GM12878 (cell line): Measurements from ENCODE around the gene LIN37. TPM values are rescaled to one million over a fixed set of nuclear protein-coding genes. Genes with fewer than 3 reads are reported as not detected.
A peak's percentile ranks its signal among the peaks of the same experiment; 100 is the strongest.

Experiments
- ASH2L ChIP-seq: fragments of 300-600, 200-600 bp; sonication (generic); IDR thresholded peaks from 2 replicates; pipeline ENCODE4 v1.6.1; 2017; ENCODE audit warnings: low read depth, mild to moderate bottlenecking, borderline replicate concordance
- ATF2 ChIP-seq: IDR thresholded peaks from 2 replicates; pipeline ENCODE4 v1.6.1; 2012; ENCODE audit warnings: low read length, inconsistent platforms
- BCL3 ChIP-seq: IDR thresholded peaks from 2 replicates; pipeline ENCODE4 v1.6.1; 2011; ENCODE audit warnings: borderline replicate concordance, low read depth, mild to moderate bottlenecking, moderate library complexity, low read length; ENCODE audit not compliant: insufficient read depth, poor library complexity, severe bottlenecking
- CHD1 ChIP-seq: IDR thresholded peaks from 2 replicates; pipeline ENCODE4 v1.6.1; 2012; ENCODE audit warnings: low read depth, low read length, improper control_type of control experiment
- CTCF ChIP-seq, 3 experiments: IDR thresholded peaks in 2 of 3; conservative IDR thresholded peaks in 1 of 3; 2 replicates each; pipeline ENCODE4 v1.5.1; 2011; ENCODE audit warnings: low read depth in 3 of 3, low read length in 3 of 3, mild to moderate bottlenecking in 3 of 3, control low read depth in 2 of 3, moderate library complexity in 2 of 3, inconsistent platforms in 1 of 3, mixed read lengths in 1 of 3; ENCODE audit not compliant: control insufficient read depth in 2 of 3, insufficient read depth in 1 of 3; ENCODE audit errors: extremely low read depth in 1 of 3
- DPF2 ChIP-seq: fragments of 450-650 bp; IDR thresholded peaks from 2 replicates; pipeline ENCODE4 v1.6.1; 2017; ENCODE audit warnings: mild to moderate bottlenecking
- HDGF ChIP-seq: fragments of 450-650 bp; IDR thresholded peaks from 2 replicates; pipeline ENCODE4 v1.6.1; 2016; ENCODE audit warnings: antibody characterized with exemption
- IKZF2 ChIP-seq, 2 experiments: fragments of 450-650 bp; IDR thresholded peaks; 2 replicates each; pipeline ENCODE4 v1.6.1; 2017; ENCODE audit warnings: mild to moderate bottlenecking in 2 of 2, moderate library complexity in 2 of 2
- IRF3 ChIP-seq: fragments of 450-650 bp; IDR thresholded peaks from 2 replicates; pipeline ENCODE4 v1.6.1; 2014; ENCODE audit warnings: mild to moderate bottlenecking
- JUNB ChIP-seq: IDR thresholded peaks from 2 replicates; pipeline ENCODE4 v1.6.1; 2016; ENCODE audit warnings: antibody characterized with exemption, mild to moderate bottlenecking
- MAX ChIP-seq: IDR thresholded peaks from 2 replicates; pipeline ENCODE4 v1.6.1; 2012; ENCODE audit warnings: low read depth, low read length, improper control_type of control experiment
- MTA3 ChIP-seq: IDR thresholded peaks from 2 replicates; pipeline ENCODE4 v1.6.1; 2012; ENCODE audit warnings: low read length, inconsistent platforms, borderline replicate concordance
- MYB ChIP-seq: fragments of 150-350 bp; IDR thresholded peaks from 2 replicates; pipeline ENCODE4 v1.6.1; 2014; ENCODE audit warnings: mild to moderate bottlenecking, low read depth, low read length, borderline replicate concordance
- NKRF ChIP-seq: fragments of 450-650 bp; conservative IDR thresholded peaks from 2 replicates; pipeline ENCODE4 v1.6.1; 2017; ENCODE audit warnings: mild to moderate bottlenecking, moderate library complexity
- NR2C1 ChIP-seq: fragments of 450-650 bp; IDR thresholded peaks from 2 replicates; pipeline ENCODE4 v1.6.1; 2017; ENCODE audit warnings: antibody characterized with exemption, mild to moderate bottlenecking, moderate library complexity
- PAX5 ChIP-seq: IDR thresholded peaks from 2 replicates; pipeline ENCODE4 v1.6.1; 2011; ENCODE audit warnings: low read depth, low read length, borderline replicate concordance
- POLR2AphosphoS5 ChIP-seq: IDR thresholded peaks from 2 replicates; pipeline ENCODE4 v1.6.1; 2011; ENCODE audit warnings: mild to moderate bottlenecking, low read length, inconsistent platforms
- RFX5 ChIP-seq: IDR thresholded peaks from 2 replicates; pipeline ENCODE4 v1.6.1; 2011; ENCODE audit warnings: low read depth, low read length, improper control_type of control experiment
- SPI1 ChIP-seq: IDR thresholded peaks from 2 replicates; pipeline ENCODE4 v1.6.1; 2011; ENCODE audit warnings: low read depth, mild to moderate bottlenecking, low read length, moderate library complexity, borderline replicate concordance; ENCODE audit not compliant: insufficient read depth
- TBL1XR1 ChIP-seq: IDR thresholded peaks from 2 replicates; pipeline ENCODE4 v1.6.1; 2012; ENCODE audit warnings: low read depth, low read length, improper control_type of control experiment
- ZNF217 ChIP-seq: fragments of 450-650 bp; IDR thresholded peaks from 2 replicates; pipeline ENCODE4 v1.6.1; 2017; ENCODE audit warnings: antibody characterized with exemption, mild to moderate bottlenecking
- polyA plus RNA-seq, 11 experiments: library from polyadenylated mRNA; depleted of rRNA in 4 of 11; unstranded in 6 of 11; stranded (reverse) in 5 of 11; fragments of >200 nt; fragmentation: Nextera tagmentation in 4 of 11; fragmentation: Illumina TruSeq in 1 of 11; extraction: Ambion mirVana in 4 of 11; extraction: Trizol in 1 of 11; gene quantifications; 1 replicate in 1 of 11; 2 replicates in 10 of 11; pipeline versions ENCODE4 v1.2.1 to v1.2.3, GENCODE V29; 2011 to 2016; ENCODE audit warnings: inconsistent platforms in 2 of 11, missing spikeins in 2 of 11, low read depth in 1 of 11
- total RNA-seq, 4 experiments: library from RNA; depleted of rRNA in 3 of 4; stranded (reverse); fragments of >200 nt in 3 of 4; fragmentation: Illumina TruSeq in 1 of 4; extraction: Trizol in 1 of 4; gene quantifications; 2 replicates each; pipeline versions ENCODE4 v1.2.1 to v1.2.3, GENCODE V29; 2013 to 2021

The LIN37 gene
- total and polyA plus RNA-seq, 10 of the 15 experiments (the other 5 are each of a cell fraction or from before 2014, with no cell fraction given), result 0.69 to 11.9 (median 7.6) TPM

- TF ChIP-seq ZNF217 (no peak; the same call in 1 of the 2 replicates), CTCF (IDR thresholded peaks at IDR 0.05 in 2 of 3, conservative IDR thresholded peaks at IDR 0.05 in 1 of 3; ENCODE audit: control insufficient read depth in 2 of 3, extremely low read depth in 1 of 3, insufficient read depth in 1 of 3, low read depth in 3 of 3, low read length in 3 of 3) (no peak), POLR2AphosphoS5 (peak; percentile 69; the same call in 1 of the 2 replicates), ASH2L (peak; percentile 84; the same call in 1 of the 2 replicates), HDGF (no peak), IRF3 (0 out of 2 replicates have a peak, but pooled peaks have one; percentile 3), IKZF2 (IDR thresholded peaks at IDR 0.05) (peak; percentile 77 to 87), MYB (no peak), ATF2 (peak; percentile 54), MAX (peak; percentile 94), SPI1 (peak; percentile 38; the same call in 1 of the 2 replicates), BCL3 (peak; percentile 69), TBL1XR1 (peak; percentile 75; the same call in 1 of the 2 replicates), JUNB (peak; percentile 97), MTA3 (peak; percentile 56; the same call in 1 of the 2 replicates), RFX5 (no peak), NKRF (peak; percentile 51; the same call in 1 of the 2 replicates), DPF2 (peak; percentile 90), CHD1 (no peak), NR2C1 (peak; percentile 20; the same call in 1 of the 2 replicates), PAX5 (peak; percentile 74; the same call in 1 of the 2 replicates)
Measured at GRCh38 chr19:35710784-35711723, 37.3 kb upstream of the LIN37 start (continued).
